GM12801 (cell line): ENCODE data around the gene SP6.

Experiments used
- TF ChIP-seq, protein P1 (sequence below): IDR thresholded peaks from one replicate; pipeline ENCODE4 v1.5.1; 2011; ENCODE audit warnings: control low read depth; ENCODE audit not compliant: insufficient read length; ENCODE audit errors: extremely low read depth

SP6 gene

DNA sequence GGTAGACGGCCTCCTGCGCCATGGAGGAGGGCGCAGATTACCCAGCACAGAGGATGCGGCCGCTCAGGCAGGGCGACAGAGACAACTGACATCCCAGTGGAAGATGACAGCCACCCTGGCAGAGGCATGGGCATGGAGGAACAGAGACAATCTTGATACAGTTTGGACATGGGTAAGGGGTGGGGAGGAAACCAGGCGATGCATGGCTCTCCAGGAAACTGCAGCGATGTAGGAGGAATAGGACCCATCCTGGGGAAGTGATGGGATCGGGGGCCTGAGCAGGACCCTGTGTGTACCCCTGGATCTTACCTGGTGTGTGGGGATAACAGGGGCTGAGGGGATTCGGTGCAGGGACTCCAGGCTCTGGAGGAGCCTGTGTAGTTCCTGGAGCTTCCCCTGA lies 34.0 kb downstream of the SP6 start:
- TF ChIP-seq, protein P1, sequence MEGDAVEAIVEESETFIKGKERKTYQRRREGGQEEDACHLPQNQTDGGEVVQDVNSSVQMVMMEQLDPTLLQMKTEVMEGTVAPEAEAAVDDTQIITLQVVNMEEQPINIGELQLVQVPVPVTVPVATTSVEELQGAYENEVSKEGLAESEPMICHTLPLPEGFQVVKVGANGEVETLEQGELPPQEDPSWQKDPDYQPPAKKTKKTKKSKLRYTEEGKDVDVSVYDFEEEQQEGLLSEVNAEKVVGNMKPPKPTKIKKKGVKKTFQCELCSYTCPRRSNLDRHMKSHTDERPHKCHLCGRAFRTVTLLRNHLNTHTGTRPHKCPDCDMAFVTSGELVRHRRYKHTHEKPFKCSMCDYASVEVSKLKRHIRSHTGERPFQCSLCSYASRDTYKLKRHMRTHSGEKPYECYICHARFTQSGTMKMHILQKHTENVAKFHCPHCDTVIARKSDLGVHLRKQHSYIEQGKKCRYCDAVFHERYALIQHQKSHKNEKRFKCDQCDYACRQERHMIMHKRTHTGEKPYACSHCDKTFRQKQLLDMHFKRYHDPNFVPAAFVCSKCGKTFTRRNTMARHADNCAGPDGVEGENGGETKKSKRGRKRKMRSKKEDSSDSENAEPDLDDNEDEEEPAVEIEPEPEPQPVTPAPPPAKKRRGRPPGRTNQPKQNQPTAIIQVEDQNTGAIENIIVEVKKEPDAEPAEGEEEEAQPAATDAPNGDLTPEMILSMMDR: no peak

DNA sequence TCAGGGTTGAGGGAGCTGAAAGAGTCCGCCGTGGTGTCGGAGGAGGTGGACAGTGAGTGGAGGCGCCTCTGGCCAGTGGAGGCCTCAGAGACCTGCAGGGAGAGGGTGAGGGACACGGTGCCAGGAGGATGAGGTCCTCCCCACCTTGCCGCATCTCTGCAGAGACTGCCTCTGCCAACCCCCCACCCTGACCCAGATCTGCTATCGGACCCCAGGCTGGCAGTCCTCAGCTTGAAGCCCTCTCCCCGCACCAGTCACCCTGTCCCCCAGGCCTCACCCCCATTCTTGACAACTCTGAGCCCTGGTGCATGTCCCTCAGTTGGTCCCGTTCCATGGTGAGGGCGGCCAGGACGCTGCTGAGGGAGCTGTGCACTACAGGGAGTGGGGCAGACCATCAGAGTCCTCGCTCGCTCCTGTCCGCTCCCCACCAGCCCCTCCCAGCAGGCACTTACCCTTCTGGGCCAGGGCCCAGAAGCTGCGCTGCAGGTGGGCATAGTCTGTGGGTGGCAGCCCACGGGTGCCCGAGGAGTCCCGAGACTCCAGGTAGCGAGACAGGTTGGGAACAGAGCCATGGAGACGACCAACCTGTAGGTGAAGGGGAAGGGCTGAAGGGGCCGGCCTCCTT lies 34.7 kb downstream of the SP6 start:
- TF ChIP-seq, protein P1: no peak

DNA sequence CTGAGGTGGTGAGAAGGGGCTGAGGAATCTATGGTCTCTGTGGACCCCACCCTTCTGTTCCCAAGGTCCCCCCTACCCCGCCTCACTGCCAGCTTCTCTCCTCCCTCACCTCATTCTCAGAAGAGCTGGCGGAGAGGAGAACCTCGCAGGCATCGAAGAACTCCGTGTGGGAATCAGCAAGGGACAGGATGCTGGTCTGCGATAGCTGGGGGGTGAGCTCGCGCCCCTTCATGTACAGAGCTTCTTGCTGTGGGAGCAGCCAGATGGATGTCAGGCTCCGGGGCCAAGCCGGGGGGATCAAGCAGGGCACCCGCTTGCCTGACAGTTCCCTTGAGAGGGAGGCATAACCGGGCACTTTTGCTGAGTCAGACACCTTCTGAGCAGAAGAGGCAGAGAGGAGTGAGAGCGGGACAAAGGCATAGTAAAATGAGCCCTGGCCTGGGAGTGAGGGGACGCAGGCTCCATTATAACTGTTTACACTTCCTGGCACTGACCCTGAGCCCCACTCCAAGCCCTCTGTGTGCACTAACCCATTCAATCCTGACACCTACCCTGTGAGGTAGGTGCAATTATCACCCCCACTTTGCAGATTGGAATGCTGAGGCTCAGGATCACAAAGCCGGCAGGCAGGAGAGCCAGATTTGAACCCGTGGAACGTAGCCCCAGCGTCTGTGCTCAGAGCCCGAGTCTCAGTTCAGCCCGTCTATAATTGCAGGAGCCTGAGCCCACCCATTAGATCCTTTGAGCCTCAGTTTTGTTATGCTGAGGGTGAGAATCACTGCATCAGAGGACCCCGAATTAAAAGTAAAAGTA lies 35.7 kb downstream of the SP6 start:
- TF ChIP-seq, protein P1: no peak

DNA sequence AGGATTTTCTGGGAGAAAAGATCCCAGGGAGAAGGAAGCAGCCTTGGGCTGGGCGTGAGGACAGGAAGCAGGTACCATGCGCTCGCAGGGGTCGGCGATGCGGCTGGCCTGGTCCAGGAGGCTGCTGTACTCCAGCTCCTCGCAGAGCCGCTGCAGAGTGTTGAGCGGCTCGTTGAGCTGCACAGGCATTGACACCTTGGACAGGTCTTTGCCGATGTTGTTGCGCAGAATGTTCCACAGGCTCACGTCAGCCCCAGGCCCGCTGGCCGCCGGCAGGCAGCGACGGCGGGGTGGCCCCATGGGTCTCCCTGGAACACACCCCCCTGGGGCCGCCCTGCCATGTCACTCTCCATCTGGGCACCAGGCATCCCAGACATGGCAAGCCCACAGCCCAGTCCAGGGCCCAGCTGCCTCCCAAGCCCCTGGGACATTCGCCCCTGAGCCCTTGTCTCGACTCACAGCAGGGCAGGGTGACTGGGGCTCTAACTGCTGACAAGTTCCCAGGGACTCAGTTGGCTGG lies 37.4 kb downstream of the SP6 start:
- TF ChIP-seq, protein P1: no peak

DNA sequence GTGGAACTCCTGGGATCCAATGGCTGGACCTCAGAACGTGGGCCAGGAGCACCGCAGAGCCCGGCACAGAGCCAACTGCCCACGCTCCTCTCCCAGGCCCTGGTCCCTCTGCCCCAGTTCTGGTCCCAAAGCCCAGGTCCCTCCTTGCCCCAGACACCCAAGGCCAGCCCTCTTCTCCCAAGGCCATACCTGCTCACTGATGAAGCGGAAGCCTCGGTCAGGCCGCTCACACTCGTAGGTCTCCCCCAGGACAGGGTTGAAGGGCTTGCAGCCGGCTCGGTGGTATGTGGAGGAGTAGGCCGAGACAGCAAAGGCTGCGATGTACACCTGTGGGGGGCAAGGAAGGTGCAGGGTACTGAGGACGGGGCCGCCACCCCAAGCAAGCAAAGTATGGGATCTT lies 37.9 kb downstream of the SP6 start:
- TF ChIP-seq, protein P1: no peak

DNA sequence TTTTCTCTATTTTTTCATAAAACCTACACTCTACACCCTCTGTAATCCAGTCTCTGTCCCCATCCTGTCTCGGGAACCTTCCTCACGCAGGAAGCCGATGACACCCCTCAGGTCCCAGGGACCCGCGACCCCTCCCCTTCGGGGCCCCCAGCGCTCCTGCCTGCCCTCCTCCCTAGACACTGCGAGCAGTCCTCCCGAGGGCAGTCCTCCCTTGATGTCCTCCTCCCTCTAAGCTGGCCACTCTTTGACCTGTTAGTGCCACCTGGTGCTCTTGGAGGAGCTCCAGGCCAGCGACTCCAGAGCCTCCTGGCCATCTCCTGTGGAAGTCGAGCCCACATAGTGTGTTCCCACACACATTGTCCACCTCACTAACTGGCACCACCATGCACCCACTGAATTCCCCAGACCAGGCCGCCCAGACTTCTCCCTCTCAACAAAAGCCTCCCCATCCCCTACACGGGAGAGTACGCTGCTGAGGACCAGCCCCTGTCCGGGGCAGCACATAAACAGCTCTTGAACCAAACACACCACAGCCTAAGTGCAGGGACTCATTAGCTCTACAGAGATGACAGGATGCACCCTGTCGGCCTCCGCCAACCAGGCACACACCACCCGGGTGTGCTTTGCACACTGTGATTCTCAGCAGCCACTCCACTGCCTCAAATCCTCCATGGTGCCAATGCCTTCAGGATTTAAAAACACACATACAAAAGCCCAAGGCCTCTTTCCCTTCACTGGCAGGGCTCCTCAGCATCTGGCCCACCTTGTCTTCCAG lies 38.6 kb downstream of the SP6 start:
- TF ChIP-seq, protein P1: no peak

DNA sequence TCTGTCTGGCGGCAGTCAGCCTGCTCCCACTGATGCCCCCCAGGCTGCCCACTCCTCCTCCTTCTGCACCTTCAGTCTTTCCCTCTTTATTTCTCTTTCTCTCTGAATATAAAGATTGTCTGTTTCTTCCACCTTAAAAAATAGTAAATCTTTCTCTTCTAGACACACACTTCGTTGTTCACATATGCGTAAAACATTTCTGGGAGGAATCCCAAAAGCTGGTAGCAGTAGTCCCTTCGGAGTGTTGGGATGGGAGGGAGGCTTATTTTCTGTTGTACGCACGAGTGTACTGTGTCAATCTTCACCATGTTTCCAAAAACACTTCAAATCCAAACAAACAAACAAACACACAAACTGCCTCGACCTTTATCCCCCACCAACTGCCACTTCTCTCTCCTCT lies 39.3 kb downstream of the SP6 start:
- TF ChIP-seq, protein P1: no peak
